Mucosa of descending colon (tissue), 3 donors: Measurements from ENCODE around the gene GRM4. TPM values are rescaled to one million over a fixed set of nuclear protein-coding genes. Genes with fewer than 3 reads are reported as not detected.

ENCODE experiments used
- ATAC-seq: fragments of 200-7000 bp; cut with Tn5 transposase; one replicate; pipeline ENCODE4 v1.9.1; 2020; ENCODE audit warnings: mild to moderate bottlenecking, moderate library complexity
- DNase-seq, 3 donors: peaks; one replicate each; pipeline ENCODE4 v3.0.0-alpha.2; 2020
- H3K36me3 ChIP-seq: fragments of 200-600 bp; one replicate; pipeline ENCODE4 v1.8.0; 2021; ENCODE audit warnings: low read depth, mild to moderate bottlenecking
- H3K4me1 ChIP-seq: fragments of 200-600 bp; one replicate; pipeline ENCODE4 v1.8.0; 2021; ENCODE audit warnings: low read depth, mild to moderate bottlenecking
- H3K4me3 ChIP-seq: fragments of 200-600 bp; one replicate; pipeline ENCODE4 v1.8.0; 2021; ENCODE audit warnings: mild to moderate bottlenecking
- H3K9me3 ChIP-seq: fragments of 200-600 bp; one replicate; pipeline ENCODE4 v1.8.0; 2021; ENCODE audit warnings: mild to moderate bottlenecking
- intact Hi-C, 2 donors: fragments of 100-400 bp; cut with DNase I in 1 of 2; cut with micrococcal nuclease in 1 of 2; formaldehyde crosslinking; loops; one replicate each; pipeline versions ENCODE4 v1.11.0 to v1.11.1; 2022; cut with DNase I, micrococcal nuclease
- total RNA-seq, 3 donors: library from RNA; stranded (reverse); fragmentation: NEBNext Ultra II Directional in 2 of 3; extraction: Animal tissue kit (Norgen Biotek cat#: 25700) in 2 of 3; gene quantifications; one replicate each; pipeline versions ENCODE4 v1.2.1 to v1.2.4, GENCODE V29; 2021 to 2023
- TF ChIP-seq, protein P1 (sequence below): fragments of 200-600 bp; IDR thresholded peaks from one replicate; pipeline ENCODE4 v1.8.0; 2022; ENCODE audit warnings: antibody characterized with exemption, mild to moderate bottlenecking
- donor health status: DM: no; HTN: no; CAD: no; lungs with moderate emphysema.
- donor health status: DM: no; HTN: no; CAD: no.
- donor health status: DM: no; HTN: yes; CAD: no.

Gene GRM4
- total RNA-seq, 3 donors from 2014 or later = 0.22 to 0.25 TPM; not detected in 1

- no peaks in the 10 kb centered on the region for H3K9me3 ChIP-seq
- TF ChIP-seq, protein P1, sequence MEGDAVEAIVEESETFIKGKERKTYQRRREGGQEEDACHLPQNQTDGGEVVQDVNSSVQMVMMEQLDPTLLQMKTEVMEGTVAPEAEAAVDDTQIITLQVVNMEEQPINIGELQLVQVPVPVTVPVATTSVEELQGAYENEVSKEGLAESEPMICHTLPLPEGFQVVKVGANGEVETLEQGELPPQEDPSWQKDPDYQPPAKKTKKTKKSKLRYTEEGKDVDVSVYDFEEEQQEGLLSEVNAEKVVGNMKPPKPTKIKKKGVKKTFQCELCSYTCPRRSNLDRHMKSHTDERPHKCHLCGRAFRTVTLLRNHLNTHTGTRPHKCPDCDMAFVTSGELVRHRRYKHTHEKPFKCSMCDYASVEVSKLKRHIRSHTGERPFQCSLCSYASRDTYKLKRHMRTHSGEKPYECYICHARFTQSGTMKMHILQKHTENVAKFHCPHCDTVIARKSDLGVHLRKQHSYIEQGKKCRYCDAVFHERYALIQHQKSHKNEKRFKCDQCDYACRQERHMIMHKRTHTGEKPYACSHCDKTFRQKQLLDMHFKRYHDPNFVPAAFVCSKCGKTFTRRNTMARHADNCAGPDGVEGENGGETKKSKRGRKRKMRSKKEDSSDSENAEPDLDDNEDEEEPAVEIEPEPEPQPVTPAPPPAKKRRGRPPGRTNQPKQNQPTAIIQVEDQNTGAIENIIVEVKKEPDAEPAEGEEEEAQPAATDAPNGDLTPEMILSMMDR = no peak
- peak; percentile 95 for ATAC-seq
Observed at GRCh38 chr6:33994472-33995308, 151.2 kb downstream of the GRM4 start.

GRCh38 chr6:33993653-33994471 is 152.0 kb downstream of the GRM4 start:
- DNase-seq = no peak
- no peaks in the 10 kb centered on the region for H3K36me3 ChIP-seq
- no peak for ATAC-seq
- TF ChIP-seq, protein P1 = no peak
- H3K4me3 ChIP-seq = no peak overlapping the region
- peaks cover 4% of the 10 kb centered on the region for H3K4me1 ChIP-seq
- intact Hi-C loops = no loop called here
- no peaks in the 10 kb centered on the region for H3K9me3 ChIP-seq

More at GRCh38 chr6:33994472-33995308, 151.2 kb downstream of the GRM4 start:
- peak; percentile 79 to 87 (median 84) for DNase-seq
- no peak overlapping the region for H3K4me3 ChIP-seq
- intact Hi-C loops = no loop called here
- H3K36me3 ChIP-seq = no peaks in the 10 kb centered on the region
- peaks cover 4% of the 10 kb centered on the region for H3K4me1 ChIP-seq

DNA sequence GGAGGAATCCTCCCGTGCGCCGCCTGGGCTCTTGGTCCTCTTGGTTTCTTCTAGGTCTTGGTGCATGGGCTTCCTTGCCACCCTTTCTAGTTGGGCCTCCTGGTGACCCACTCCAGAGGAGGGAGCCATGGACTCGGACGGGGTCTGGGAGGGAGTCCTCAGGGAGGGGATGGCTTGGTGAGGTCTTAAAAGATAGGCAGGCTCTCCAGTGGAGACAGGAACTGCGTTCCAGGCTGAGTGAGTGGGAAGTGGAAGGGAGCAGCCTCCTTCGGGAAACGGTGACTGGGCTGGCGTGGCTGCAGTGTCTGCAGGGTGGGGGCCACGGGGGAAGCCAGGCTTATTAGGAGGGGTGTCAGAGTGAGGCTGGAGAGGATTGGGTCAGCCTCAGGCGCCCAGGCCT is 152.8 kb downstream of the GRM4 start:
- H3K4me1 ChIP-seq = peaks cover 10% of the 10 kb centered on the region
- no peak overlapping the region for H3K4me3 ChIP-seq
- no peak for DNase-seq
- no peaks in the 10 kb centered on the region for H3K9me3 ChIP-seq
- intact Hi-C loops = no loop called here
- TF ChIP-seq, protein P1 = no peak
- H3K36me3 ChIP-seq = no peaks in the 10 kb centered on the region
- ATAC-seq = no peak

DNA sequence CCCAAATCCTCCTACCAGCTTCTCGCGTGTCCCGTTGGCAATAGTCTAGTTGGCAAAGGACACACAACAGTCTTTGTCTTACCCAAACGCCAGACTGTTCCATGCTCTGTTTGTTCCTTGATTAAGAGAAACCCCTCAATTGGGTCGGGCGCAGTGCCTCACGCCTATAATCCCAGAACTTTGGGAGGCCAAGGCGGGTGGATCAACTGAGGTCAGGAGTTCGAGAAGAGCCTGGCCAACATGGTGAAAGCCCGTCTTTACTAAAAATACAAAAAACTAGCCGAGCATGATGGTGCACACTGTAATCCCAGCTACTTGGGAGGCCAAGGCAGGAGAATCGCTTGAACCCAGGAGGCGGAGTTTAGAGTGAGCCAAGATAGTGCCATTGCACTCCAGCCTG is 153.7 kb downstream of the GRM4 start:
- Histone ChIP-seq H3K4me3 (no peak overlapping the region), H3K9me3 (no peaks in the 10 kb centered on the region), H3K36me3 (no peaks in the 10 kb centered on the region), H3K4me1 (peaks cover 18% of the 10 kb centered on the region)
- intact Hi-C loops = no loop called here
- no peak for ATAC-seq
- TF ChIP-seq, protein P1 = no peak
- DNase-seq = no peak

GRCh38 chr6:33991610-33992009 is 154.3 kb downstream of the GRM4 start:
- TF ChIP-seq, protein P1 = no peak
- intact Hi-C loops = no loop called here
- Histone ChIP-seq H3K9me3 (no peaks in the 10 kb centered on the region), H3K36me3 (no peaks in the 10 kb centered on the region), H3K4me1 (peaks cover 20% of the 10 kb centered on the region), H3K4me3 (no peak overlapping the region)
- ATAC-seq (no peak), DNase-seq (no peak)
